Right lobe of liver (tissue), 6 donors: ENCODE results near the gene LRP2. TPM values are rescaled to one million over a fixed set of nuclear protein-coding genes. Genes with fewer than 3 reads are reported as not detected.

Source experiments
- ATAC-seq, 4 donors: fragments of 200-7000 bp; cut with Tn5 transposase; one replicate each; pipeline ENCODE4 v1.9.1; 2020; ENCODE audit warnings: mild to moderate bottlenecking in 4 of 4, moderate library complexity in 4 of 4
- DNase-seq, 3 donors: peaks; one replicate each; pipeline ENCODE4 v3.0.0-alpha.2; 2020
- H3K27ac ChIP-seq, 3 donors: fragments of 200-600 bp; one replicate each; pipeline ENCODE4 v1.8.0; 2022
- H3K27me3 ChIP-seq, 2 donors: fragments of 200-600 bp; one replicate each; pipeline ENCODE4 v1.8.0; 2022
- H3K36me3 ChIP-seq, 4 donors: fragments of 200-600 bp; sonication (generic) in 1 of 4; one replicate each; pipeline versions ENCODE4 v1.5.1 to v1.8.0; 2017 to 2022; ENCODE audit warnings: control low read depth in 1 of 4
- H3K4me1 ChIP-seq, 4 donors: fragments of 200-600 bp; sonication (generic) in 1 of 4; one replicate each; pipeline versions ENCODE4 v1.5.1 to v1.8.0; 2017 to 2022; ENCODE audit warnings: control low read depth in 1 of 4
- H3K4me3 ChIP-seq, 3 donors: fragments of 200-600 bp; one replicate each; pipeline ENCODE4 v1.8.0; 2022
- H3K9me3 ChIP-seq, 4 donors: fragments of 200-600 bp; sonication (generic) in 1 of 4; one replicate each; pipeline versions ENCODE4 v1.5.1 to v1.8.0; 2017 to 2022; ENCODE audit warnings: control low read depth in 1 of 4
- CTCF ChIP-seq, 4 donors: fragments of 200-600 bp in 3 of 4; fragments of 450-650 bp in 1 of 4; IDR thresholded peaks; one replicate each; pipeline versions ENCODE4 v1.5.1 to v1.8.0; 2016 to 2022; ENCODE audit warnings: antibody characterized with exemption in 4 of 4, mild to moderate bottlenecking in 2 of 4
- POLR2A ChIP-seq: fragments of 450-650 bp; IDR thresholded peaks from one replicate; pipeline ENCODE4 v1.6.1; 2017; ENCODE audit warnings: antibody characterized with exemption, mild to moderate bottlenecking
- WGBS: methylation state at CpG from one replicate; pipeline ENCODE4 v1.1.6; 2018; ENCODE audit warnings: low coverage, low lambda C conversion rate; ENCODE audit not compliant: insufficient coverage; ENCODE audit errors: missing lambda C conversion rate; 5-methylcytosine and 5-hydroxymethylcytosine counted together
- intact Hi-C, 2 donors: fragments of 100-400 bp; cut with DNase I; formaldehyde crosslinking; loops; one replicate each; pipeline versions ENCODE4 v1.11.2 to v1.14.1; 2022
- total RNA-seq, 6 experiments: library from RNA; depleted of rRNA in 2 of 6; stranded (reverse); fragments of >200 nt in 2 of 6; fragmentation: NEBNext Ultra II Directional in 3 of 6; extraction: Animal tissue kit (Norgen Biotek cat#: 25700) in 3 of 6; gene quantifications; one replicate each; pipeline versions ENCODE4 v1.1.0 to v1.2.4, GENCODE V29; 2016 to 2023
- donor health status: DM: no; HTN: yes; CAD: no.
- donor health status: DM: no; HTN: no; CAD: no.
- donor health status: DM: no; HTN: no; CAD: no.
- donor health status: DM: no; HTN: yes; CAD: no.
- donor health status: DM: no; HTN: yes; CAD: no.

LRP2 gene
- total RNA-seq, 6 experiments from 2014 or later = 0.51 to 4.4 (median 1.0) TPM

- no CpG with 5 or more reads among the region's 1 CpG for WGBS
- Histone ChIP-seq H3K9me3 (no peaks in the 10 kb centered on the region), H3K4me3 (no peak overlapping the region), H3K27me3 (no peaks in the 10 kb centered on the region), H3K27ac (no peak overlapping the region), H3K36me3 (no peaks in the 10 kb centered on the region), H3K4me1 (no peaks in the 10 kb centered on the region)
- intact Hi-C loops = no loop called here
- no peak for DNase-seq
- no peak for ATAC-seq
- TF ChIP-seq POLR2A (no peak), CTCF (IDR thresholded peaks at IDR 0.05) (no peak)
These were observed 183.4 kb downstream of the LRP2 start for GRCh38 chr2:169178804-169179390.

GRCh38 chr2:169178364-169178763, 184.0 kb downstream of the LRP2 start:
- Histone ChIP-seq H3K4me3 (no peak overlapping the region), H3K4me1 (no peaks in the 10 kb centered on the region), H3K27me3 (no peaks in the 10 kb centered on the region), H3K9me3 (no peaks in the 10 kb centered on the region), H3K36me3 (no peaks in the 10 kb centered on the region), H3K27ac (no peak overlapping the region)
- no peak for TF ChIP-seq POLR2A
- TF ChIP-seq CTCF (IDR thresholded peaks at IDR 0.05) = no peak
- no peak for ATAC-seq
- intact Hi-C loops = no loop called here
- DNase-seq = no peak
- 71% methylated on average over 5 of the region's 5 CpGs for WGBS

- no peak overlapping the region for H3K4me3 ChIP-seq
- no peak overlapping the region for H3K27ac ChIP-seq
- H3K4me1 ChIP-seq = no peaks in the 10 kb centered on the region
- intact Hi-C loops = no loop called here
- TF ChIP-seq CTCF (IDR thresholded peaks at IDR 0.05) = no peak
- TF ChIP-seq POLR2A = no peak
- DNase-seq = no peak
- no peak for ATAC-seq
- no peaks in the 10 kb centered on the region for H3K9me3 ChIP-seq
- WGBS = 84% methylated on average over 7 of the region's 10 CpGs
- no peaks in the 10 kb centered on the region for H3K27me3 ChIP-seq
- no peaks in the 10 kb centered on the region for H3K36me3 ChIP-seq
These were observed 187.2 kb downstream of the LRP2 start for GRCh38 chr2:169175112-169175511.

DNA sequence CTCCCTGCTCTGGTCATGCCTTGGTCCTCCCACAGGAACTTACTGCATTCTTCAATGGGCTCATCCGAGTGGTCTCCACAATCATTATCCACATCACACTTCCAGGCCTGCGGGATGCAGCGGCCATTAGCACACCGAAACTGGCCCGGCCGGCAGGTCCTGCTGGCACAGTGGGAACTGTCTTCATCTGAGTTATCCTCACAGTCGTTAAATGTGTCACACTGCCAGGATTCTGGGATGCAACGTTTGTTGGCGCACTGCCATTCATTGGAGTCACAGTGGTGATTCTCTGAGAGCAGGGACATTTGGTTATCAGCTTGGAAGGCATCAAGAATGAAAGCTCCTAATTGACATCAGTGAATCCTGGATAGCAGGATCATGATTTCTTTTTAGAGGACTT, 188.5 kb downstream of the LRP2 start:
- intact Hi-C loops = no loop called here
- no peak overlapping the region for H3K27ac ChIP-seq
- TF ChIP-seq CTCF (IDR thresholded peaks at IDR 0.05) = no peak
- no peak for TF ChIP-seq POLR2A
- WGBS = 37% methylated on average over 3 of the region's 9 CpGs
- ATAC-seq = no peak
- no peaks in the 10 kb centered on the region for H3K27me3 ChIP-seq
- H3K4me1 ChIP-seq = no peaks in the 10 kb centered on the region
- H3K9me3 ChIP-seq = no peaks in the 10 kb centered on the region
- no peaks in the 10 kb centered on the region for H3K36me3 ChIP-seq
- DNase-seq = no peak
- no peak overlapping the region for H3K4me3 ChIP-seq

- WGBS = 74% methylated on average over 2 of the region's 2 CpGs
These were observed 189.4 kb downstream of the LRP2 start for GRCh38 chr2:169172914-169173313.

More at GRCh38 chr2:169172914-169173313, 189.4 kb downstream of the LRP2 start:
- Histone ChIP-seq H3K27me3 (no peaks in the 10 kb centered on the region), H3K4me1 (no peaks in the 10 kb centered on the region), H3K9me3 (no peaks in the 10 kb centered on the region), H3K36me3 (no peaks in the 10 kb centered on the region), H3K4me3 (no peak overlapping the region), H3K27ac (no peak overlapping the region)
- DNase-seq (no peak), ATAC-seq (no peak)
- intact Hi-C loops = no loop called here
- no peak for TF ChIP-seq CTCF (IDR thresholded peaks at IDR 0.05)
- no peak for TF ChIP-seq POLR2A
